ENCODE measurements around the gene HOXA11.

DNA sequence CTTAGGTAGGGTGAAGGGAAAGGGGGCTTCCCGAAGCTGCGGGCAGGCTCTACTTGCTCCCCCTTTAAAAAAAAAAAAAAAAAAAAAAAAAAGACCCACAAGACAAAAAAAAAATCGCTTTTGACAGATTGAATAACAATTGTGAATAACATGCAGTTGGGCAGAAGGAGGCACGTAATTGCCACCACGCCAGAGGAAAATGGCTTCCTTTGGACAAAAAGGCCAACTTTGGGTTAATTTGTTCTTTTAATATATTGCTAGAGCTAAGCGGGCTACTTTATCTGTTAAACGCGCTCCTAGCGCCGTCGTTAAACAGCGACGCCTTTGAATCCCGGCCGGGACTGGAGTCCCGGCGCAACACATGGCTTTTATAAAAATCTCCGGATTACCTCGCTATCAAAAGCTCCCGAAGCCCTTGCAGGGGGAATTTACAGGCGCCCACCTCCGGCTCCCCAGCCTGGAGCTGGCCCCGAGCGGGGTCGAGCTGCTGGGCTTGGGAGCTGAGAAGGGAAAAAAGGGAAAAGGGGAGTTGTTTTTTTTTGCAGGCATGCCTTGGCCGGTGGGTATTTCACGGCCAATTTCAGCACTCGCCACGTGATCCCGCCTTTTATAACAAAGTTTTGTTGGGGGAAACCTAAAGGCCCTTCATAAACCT lies 1.2 kb downstream of the HOXA11 start:
- TF ChIP-seq POLR2A (IDR thresholded peaks at IDR 0.05) = no peak
- TF ChIP-seq CTCF (IDR thresholded peaks at IDR 0.05) = no peak

Data from adrenal gland (tissue), 5 donors.